Liver (tissue), 3 donors: ENCODE measurements around the gene SPA17.

Source experiments
- FOXA1 ChIP-seq: IDR thresholded peaks from 2 replicates; pipeline ENCODE4 v1.6.1; 2016; ENCODE audit warnings: antibody characterized with exemption
- FOXA2 ChIP-seq: IDR thresholded peaks from 2 replicates; pipeline ENCODE4 v1.6.1; 2016; ENCODE audit warnings: antibody characterized with exemption
- GABPA ChIP-seq, 2 donors: IDR thresholded peaks in 1 of 2; conservative IDR thresholded peaks in 1 of 2; 2 replicates each; pipeline ENCODE4 v1.6.1; 2016; ENCODE audit warnings: antibody characterized with exemption in 2 of 2, mild to moderate bottlenecking in 1 of 2, moderate library complexity in 1 of 2
- TF ChIP-seq, protein P1 (sequence below): fragments of 150-350 bp; IDR thresholded peaks from 2 replicates; pipeline ENCODE4 v1.5.1; 2017; ENCODE audit warnings: improper control_type of control experiment, low read depth, low read length; ENCODE audit not compliant: missing input control
- TF ChIP-seq, protein P2 (sequence below): IDR thresholded peaks from 2 replicates; pipeline ENCODE4 v1.6.1; 2016; ENCODE audit warnings: antibody characterized with exemption, mild to moderate bottlenecking
- TF ChIP-seq, protein P3 (sequence below): IDR thresholded peaks from 2 replicates; pipeline ENCODE4 v1.6.1; 2016; ENCODE audit warnings: antibody characterized with exemption
- donor health status: healthy.
- donor health status: healthy.

DNA sequence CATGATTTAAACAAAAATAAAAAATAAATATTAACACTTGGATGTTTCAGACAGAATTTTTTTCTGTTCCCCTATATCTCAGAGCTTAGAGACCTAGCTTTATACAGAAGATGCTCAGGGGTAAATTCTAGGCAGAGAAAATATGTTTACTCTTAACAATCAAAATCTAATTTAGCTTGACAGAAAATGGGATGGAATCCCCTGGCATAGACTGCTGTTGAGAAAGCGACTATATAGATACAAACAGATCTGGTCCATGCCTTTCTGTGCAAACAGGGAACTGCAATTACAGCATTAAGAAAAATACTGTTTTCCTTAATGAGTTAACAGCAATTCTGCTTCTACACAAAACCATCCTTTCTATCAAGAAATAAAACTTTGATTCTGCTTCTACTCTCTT, 14.7 kb upstream of the SPA17 start:
- TF ChIP-seq, protein P1, sequence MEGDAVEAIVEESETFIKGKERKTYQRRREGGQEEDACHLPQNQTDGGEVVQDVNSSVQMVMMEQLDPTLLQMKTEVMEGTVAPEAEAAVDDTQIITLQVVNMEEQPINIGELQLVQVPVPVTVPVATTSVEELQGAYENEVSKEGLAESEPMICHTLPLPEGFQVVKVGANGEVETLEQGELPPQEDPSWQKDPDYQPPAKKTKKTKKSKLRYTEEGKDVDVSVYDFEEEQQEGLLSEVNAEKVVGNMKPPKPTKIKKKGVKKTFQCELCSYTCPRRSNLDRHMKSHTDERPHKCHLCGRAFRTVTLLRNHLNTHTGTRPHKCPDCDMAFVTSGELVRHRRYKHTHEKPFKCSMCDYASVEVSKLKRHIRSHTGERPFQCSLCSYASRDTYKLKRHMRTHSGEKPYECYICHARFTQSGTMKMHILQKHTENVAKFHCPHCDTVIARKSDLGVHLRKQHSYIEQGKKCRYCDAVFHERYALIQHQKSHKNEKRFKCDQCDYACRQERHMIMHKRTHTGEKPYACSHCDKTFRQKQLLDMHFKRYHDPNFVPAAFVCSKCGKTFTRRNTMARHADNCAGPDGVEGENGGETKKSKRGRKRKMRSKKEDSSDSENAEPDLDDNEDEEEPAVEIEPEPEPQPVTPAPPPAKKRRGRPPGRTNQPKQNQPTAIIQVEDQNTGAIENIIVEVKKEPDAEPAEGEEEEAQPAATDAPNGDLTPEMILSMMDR, result no peak
- no peak for TF ChIP-seq FOXA2
- TF ChIP-seq, protein P2, sequence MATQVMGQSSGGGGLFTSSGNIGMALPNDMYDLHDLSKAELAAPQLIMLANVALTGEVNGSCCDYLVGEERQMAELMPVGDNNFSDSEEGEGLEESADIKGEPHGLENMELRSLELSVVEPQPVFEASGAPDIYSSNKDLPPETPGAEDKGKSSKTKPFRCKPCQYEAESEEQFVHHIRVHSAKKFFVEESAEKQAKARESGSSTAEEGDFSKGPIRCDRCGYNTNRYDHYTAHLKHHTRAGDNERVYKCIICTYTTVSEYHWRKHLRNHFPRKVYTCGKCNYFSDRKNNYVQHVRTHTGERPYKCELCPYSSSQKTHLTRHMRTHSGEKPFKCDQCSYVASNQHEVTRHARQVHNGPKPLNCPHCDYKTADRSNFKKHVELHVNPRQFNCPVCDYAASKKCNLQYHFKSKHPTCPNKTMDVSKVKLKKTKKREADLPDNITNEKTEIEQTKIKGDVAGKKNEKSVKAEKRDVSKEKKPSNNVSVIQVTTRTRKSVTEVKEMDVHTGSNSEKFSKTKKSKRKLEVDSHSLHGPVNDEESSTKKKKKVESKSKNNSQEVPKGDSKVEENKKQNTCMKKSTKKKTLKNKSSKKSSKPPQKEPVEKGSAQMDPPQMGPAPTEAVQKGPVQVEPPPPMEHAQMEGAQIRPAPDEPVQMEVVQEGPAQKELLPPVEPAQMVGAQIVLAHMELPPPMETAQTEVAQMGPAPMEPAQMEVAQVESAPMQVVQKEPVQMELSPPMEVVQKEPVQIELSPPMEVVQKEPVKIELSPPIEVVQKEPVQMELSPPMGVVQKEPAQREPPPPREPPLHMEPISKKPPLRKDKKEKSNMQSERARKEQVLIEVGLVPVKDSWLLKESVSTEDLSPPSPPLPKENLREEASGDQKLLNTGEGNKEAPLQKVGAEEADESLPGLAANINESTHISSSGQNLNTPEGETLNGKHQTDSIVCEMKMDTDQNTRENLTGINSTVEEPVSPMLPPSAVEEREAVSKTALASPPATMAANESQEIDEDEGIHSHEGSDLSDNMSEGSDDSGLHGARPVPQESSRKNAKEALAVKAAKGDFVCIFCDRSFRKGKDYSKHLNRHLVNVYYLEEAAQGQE, result no peak
- no peak for TF ChIP-seq GABPA (IDR thresholded peaks at IDR 0.05 in 1 of 2, conservative IDR thresholded peaks at IDR 0.05 in 1 of 2)
- TF ChIP-seq FOXA1, result no peak
- TF ChIP-seq, protein P3, sequence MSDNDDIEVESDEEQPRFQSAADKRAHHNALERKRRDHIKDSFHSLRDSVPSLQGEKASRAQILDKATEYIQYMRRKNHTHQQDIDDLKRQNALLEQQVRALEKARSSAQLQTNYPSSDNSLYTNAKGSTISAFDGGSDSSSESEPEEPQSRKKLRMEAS, result no peak
